GM12875 (cell line): ENCODE data around the gene PRSS21.

Source experiments
- H3K4me3 ChIP-seq: one replicate; pipeline ENCODE4 v1.5.1; 2011; ENCODE audit warnings: low read depth, low read length, control low read depth
- TF ChIP-seq, protein P1 (sequence below): IDR thresholded peaks from 2 replicates; pipeline ENCODE4 v1.5.1; 2011; ENCODE audit warnings: low read depth, mild to moderate bottlenecking, control low read depth, inconsistent platforms, low read length, moderate library complexity, borderline replicate concordance; ENCODE audit not compliant: insufficient read depth

The PRSS21 gene

GRCh38 chr16:2852731-2853507, 35.9 kb downstream of the PRSS21 start:
- TF ChIP-seq, protein P1, sequence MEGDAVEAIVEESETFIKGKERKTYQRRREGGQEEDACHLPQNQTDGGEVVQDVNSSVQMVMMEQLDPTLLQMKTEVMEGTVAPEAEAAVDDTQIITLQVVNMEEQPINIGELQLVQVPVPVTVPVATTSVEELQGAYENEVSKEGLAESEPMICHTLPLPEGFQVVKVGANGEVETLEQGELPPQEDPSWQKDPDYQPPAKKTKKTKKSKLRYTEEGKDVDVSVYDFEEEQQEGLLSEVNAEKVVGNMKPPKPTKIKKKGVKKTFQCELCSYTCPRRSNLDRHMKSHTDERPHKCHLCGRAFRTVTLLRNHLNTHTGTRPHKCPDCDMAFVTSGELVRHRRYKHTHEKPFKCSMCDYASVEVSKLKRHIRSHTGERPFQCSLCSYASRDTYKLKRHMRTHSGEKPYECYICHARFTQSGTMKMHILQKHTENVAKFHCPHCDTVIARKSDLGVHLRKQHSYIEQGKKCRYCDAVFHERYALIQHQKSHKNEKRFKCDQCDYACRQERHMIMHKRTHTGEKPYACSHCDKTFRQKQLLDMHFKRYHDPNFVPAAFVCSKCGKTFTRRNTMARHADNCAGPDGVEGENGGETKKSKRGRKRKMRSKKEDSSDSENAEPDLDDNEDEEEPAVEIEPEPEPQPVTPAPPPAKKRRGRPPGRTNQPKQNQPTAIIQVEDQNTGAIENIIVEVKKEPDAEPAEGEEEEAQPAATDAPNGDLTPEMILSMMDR, result no peak
- H3K4me3 ChIP-seq, result no peak overlapping the region

GRCh38 chr16:2853531-2854073, 36.6 kb downstream of the PRSS21 start:
- H3K4me3 ChIP-seq, result no peak overlapping the region
- TF ChIP-seq, protein P1, result no peak

DNA sequence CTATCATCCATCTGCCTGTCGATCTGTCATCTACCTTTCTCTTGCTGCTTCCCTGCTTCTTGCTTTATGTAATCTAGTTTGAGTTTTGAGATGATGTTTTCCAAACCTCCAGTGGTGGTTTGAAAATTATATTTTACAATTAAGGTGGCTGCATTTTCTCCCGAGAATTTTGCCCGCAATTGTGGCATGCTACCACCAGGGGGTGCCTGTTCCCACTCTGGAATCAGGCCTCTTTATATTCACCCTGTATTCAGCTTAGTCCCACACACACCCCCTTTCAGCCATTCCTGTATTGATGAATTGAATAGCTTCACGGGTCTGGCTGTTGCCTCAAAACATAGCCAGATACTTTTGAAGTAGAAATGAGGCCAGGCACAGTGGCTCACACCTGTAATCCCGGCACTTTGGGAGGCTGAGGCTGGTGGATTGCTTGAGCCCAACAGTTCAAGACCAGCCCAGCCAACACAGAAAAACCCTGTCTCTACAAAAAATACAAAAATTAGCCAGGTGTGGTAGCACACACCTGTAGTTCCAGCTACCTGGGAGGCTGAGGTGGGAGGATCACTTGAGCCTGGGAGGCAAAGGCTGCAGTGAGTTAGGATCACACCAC, 37.8 kb downstream of the PRSS21 start:
- TF ChIP-seq, protein P1, result peak; percentile 45; the same call in 1 of the 2 replicates
- no peak overlapping the region for H3K4me3 ChIP-seq

DNA sequence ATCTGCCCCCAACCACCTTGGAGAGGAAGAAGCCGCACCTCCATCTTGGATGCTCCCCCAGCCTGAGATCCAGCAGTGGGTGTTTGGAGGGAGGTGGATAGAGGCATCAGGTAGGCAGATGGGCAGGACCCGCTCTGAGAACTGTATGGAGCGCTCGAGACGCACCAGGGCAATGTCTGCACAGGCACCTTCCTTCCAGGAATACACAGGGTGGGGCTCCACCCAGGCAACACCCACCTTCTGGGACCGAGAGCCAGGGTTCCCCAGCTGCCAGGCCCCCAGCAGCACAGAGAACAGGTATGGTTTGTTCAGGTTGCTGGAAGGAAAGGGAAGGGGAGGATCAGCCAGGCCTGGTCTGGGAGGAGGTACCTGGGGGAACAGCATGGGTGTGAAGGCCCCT, 38.5 kb downstream of the PRSS21 start:
- H3K4me3 ChIP-seq, result no peak overlapping the region
- TF ChIP-seq, protein P1, result no peak

GRCh38 chr16:2856061-2856670, 39.1 kb downstream of the PRSS21 start:
- TF ChIP-seq, protein P1, result no peak
- H3K4me3 ChIP-seq, result no peak overlapping the region

- TF ChIP-seq, protein P1, result no peak
- no peak overlapping the region for H3K4me3 ChIP-seq
Measured at GRCh38 chr16:2856686-2857450, 39.8 kb downstream of the PRSS21 start.
